Activated CD8-positive, alpha-beta memory T cell treated with anti-CD3 and anti-CD28 coated beads for 4 hours (primary cell): ENCODE results near the gene CEMP1.
"Not testable (repeated sequence)": the region's sequence is repeated elsewhere in the genome, so short reads cannot be mapped to it uniquely, and the experiment has no call there.

Experiments
- DNase-seq, 2 donors: peaks; one replicate each; pipeline ENCODE4 v3.0.0-alpha.2; 2020; ENCODE audit warnings: low read depth in 2 of 2

Gene CEMP1, protein sequence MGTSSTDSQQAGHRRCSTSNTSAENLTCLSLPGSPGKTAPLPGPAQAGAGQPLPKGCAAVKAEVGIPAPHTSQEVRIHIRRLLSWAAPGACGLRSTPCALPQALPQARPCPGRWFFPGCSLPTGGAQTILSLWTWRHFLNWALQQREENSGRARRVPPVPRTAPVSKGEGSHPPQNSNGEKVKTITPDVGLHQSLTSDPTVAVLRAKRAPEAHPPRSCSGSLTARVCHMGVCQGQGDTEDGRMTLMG

GRCh38 chr16:2531371-2531695, at the start of gene CEMP1:
Gene CEMP1, minus strand, starts transcription at chr16:2531408. Its CDS starts 335 bp downstream, at chr16:2531073.
- no peak for DNase-seq

- DNase-seq: not testable (repeated sequence)
Measured at GRCh38 chr16:2580818-2581217, 49.6 kb upstream of the CEMP1 start.

- not testable (repeated sequence) for DNase-seq
Measured at GRCh38 chr16:2580143-2580542, 48.9 kb upstream of the CEMP1 start.

DNA sequence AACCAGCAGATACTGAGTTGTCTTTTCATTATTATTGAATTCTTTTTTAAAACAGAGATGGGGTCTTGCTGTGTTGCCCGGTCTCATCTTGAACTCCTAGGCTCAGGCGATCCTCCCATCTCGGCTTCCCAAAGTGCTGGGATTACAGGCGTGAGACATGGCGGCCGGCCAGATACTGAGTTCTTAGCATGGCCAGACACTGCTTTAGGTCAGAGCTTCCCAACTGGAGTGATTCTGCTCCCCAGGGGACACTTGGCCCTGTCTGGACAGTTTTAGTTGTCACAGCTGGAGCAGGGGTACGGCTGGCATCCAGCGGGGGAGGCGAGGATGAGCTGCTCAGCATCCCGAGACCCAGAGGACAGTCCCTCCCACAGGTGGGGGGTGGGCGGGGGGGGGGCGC, 47.7 kb upstream of the CEMP1 start:
- DNase-seq: not testable (repeated sequence)

DNA sequence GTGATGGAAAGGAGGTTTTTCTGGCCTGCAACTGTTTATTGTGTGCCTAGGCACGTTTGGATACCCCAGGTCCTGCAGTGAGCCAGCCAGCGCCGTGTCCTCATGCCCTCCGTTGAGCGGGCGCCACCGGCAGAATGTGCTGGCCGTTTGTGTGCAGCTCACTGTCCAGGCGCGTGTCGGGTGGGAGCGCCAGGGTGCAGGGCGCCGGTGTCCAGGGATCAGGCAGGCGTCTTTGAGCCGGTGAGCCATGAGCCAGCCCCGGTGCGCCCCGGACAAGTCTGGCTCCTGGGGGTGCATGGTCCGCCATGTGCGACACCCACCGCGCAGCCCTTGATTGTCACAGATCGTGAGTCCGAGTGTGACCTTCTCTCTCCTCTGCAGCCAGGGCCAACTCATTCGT, 45.8 kb upstream of the CEMP1 start:
- DNase-seq: not testable (repeated sequence)

DNA sequence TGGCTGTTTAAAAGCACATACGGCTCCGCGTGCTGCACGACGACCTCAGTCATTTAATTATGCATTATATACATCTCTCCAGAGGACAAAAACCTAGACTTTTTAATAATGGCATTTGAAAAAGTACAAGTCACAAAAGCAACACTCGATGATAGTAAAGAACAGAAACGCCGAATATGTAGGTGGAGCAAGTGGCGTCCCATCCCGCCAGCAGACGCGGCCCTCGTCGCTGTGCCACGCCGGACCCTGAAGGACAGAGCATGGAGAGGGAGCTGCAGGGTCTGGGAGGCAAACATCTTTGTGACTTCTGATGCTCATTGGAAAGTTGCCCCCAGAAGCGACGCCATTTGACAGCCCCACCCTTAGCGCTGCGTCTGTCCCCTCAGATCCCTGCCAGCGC, 44.6 kb upstream of the CEMP1 start:
- DNase-seq: not testable (repeated sequence)

DNA sequence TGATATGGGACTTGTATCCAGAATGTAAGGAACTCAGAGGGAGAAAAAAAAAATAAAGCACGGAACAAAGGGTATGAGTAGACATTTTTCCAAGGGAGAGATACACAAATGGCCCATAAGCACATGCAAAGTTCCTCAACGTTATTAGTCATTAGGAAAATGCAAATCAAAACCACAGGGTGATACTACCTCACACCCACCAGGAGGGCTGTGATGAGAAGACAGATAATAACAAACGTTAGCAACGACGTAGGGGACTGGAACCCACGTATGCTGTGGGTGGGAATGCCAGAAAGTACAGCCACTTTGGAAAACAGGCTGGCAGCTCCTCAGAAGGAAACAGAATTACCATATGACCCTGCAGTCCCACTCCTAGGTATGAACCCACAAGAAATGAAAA, 41.5 kb upstream of the CEMP1 start:
- not testable (repeated sequence) for DNase-seq

- not testable (repeated sequence) for DNase-seq
Measured at GRCh38 chr16:2568573-2568972, 37.4 kb upstream of the CEMP1 start.

DNA sequence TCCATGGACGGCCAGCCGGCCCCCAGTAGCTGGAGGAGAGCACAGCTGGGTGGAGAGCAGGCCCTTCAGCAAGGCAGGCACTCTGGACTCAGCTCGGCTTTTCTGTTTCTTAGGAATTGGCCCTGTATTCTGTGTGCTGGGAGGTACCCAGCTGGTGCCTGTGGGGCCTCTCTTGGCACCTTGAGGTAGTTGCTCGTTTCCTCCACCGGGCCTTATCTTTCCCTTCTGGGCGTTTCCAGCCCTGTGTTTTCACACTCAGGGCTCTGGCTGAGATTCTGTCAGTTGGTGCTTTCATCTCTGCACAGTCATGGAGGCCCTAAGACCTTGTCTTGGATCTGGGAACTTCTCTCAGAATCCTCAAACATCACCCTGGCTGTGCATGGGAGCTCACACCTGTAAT, 36.3 kb upstream of the CEMP1 start:
- DNase-seq: not testable (repeated sequence)

DNA sequence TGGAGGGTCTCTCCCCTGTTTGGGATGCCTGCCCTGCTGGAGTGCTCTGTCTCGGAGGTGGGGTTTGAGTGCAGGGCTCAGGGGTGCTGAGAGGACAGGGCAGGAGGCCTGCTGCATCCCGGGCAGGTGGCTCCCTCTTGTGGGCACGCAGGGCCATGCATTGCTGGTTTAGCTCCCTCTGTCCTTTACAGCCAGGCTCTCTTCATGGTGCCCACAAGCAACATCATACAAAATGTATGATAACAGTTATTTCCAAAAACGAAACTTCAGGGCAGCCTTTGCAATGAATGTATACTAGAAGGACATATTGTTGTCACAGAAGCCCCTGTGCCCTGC, 29.6 kb upstream of the CEMP1 start:
- DNase-seq: peak; percentile 30 to 43

DNA sequence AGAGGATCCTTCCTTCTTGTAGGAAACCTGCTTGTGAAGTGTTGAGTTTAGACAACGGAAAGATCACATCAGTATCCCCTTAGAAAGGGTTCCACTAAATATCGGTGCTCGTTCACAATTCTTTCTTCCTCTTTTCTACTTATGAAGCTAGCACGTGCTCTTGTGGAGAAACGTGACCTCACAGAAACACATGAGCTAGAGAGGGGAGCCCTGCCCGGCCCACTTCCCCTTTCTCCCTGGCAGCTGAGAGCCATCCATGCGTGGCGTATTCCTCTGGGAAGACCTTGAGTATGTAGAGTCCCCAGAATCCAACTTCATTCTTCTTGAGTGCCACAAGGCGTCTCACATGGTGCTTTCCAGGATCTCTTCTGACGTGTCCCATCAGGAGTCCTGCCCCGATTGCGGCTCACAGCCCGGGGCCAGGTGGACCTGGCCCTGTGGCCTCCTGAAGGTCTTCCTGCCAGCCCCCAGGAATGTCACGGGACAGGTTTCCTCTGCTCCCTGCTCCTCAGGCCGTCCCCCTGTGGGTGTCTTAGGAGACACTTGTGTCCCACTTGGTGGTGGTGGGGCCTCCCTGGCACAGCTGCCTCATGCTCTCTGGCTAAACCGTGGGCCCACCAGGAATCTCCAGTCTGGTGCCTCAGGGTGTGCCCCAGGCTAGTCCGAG, 29.1 kb upstream of the CEMP1 start:
- DNase-seq: not testable (repeated sequence)

- not testable (repeated sequence) for DNase-seq
Measured at GRCh38 chr16:2557150-2557549, 25.9 kb upstream of the CEMP1 start.

DNA sequence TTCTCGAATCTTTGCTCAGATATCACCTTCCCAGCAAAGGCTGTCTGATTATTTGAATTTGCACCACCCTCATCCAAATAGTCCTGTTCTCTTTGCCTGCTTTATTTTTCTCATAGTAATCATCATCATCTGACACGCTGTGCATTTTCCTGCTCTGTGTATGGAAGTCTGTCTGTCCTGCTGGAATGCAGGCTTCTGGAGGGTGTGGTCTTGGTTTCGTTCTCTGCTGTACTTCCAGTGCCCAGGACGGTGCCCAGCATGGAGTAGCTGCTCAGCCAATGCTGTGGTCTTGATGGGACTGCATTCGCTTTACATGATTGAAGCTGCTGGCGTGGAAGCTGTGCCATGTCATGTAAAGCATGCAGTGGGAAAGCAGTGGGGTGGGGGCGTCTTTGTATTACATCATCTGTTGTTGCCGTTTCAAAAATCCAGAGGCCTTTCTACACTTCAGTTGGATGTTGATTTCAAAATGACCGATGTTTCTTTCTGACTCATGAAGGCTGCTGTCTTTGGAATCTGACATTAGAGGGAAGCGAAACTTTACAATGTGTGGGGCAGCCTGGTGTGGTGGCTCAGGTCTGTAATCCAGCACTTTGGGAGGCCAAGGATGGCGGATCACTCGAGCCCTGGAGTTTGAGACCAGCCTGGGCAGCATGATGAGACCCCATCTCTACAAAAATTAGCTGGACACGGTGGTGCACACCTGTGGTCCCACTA, 23.7 kb upstream of the CEMP1 start:
- DNase-seq: not testable (repeated sequence)

DNA sequence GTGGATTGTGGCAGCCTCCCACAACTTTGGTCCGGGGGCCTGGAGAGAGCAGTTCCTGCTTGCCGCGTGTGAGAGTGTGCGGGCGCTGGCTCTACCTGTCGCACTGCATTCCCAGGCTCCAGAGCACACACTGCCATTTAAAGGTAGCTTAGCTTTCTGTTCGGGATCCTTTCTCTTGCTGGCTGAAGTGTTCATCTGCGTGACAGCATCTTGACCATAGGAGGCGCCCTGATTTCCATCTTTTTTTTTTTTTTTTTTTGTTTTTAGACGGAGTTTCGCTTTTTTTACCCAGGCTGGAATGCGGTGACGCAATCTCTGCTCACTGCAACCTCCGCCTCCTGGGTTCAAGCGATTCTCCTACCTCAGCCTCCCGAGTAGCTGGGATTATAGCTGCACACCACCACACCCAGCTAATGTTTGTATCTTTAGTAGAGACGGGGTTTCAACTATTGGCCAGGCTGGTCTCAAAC, 20.2 kb upstream of the CEMP1 start:
- not testable (repeated sequence) for DNase-seq

GRCh38 chr16:2550283-2550878, 19.2 kb upstream of the CEMP1 start:
- DNase-seq: not testable (repeated sequence)

- not testable (repeated sequence) for DNase-seq
Measured at GRCh38 chr16:2543771-2544170, 12.6 kb upstream of the CEMP1 start.

DNA sequence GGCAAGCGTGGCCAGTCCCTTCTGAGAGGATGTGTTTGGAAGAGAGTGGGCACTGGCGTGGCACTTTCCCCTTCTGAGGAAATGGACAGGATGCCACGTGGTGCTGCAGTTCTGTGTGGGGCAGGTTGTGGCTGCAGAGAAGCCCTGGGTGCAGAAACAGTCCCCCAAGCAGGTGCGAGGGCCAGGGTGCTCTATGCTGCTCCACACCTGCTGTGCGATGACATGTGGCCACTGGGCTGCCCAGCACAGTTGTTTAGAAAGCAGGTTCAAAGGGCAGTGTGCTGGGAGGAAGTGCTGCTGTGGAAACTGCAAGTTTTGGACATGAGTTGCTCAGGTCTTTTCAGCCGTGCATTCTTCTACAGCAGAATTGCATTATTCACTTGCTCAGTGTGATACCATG, 10.2 kb upstream of the CEMP1 start:
- not testable (repeated sequence) for DNase-seq

DNA sequence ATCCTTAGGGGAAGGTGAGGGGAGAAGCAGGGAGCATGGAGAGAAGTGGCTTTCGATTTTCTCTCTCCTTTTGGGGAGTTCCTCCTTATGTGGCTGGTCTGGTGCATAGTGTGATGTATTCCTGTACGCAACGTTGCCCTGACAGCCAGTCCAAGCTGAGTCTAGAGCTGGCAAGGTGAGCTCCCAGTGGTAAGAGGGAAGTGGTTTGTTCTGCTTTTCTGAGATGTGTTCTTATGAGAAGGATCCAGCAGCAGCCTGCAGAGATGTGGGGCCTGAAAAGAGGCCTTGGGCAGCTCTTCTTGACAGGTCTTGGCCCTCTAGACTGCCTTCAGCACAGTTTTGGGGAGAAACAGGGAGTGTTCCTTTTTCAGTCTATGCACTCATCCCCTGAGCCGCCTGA, 9.7 kb upstream of the CEMP1 start:
- DNase-seq: not testable (repeated sequence)

DNA sequence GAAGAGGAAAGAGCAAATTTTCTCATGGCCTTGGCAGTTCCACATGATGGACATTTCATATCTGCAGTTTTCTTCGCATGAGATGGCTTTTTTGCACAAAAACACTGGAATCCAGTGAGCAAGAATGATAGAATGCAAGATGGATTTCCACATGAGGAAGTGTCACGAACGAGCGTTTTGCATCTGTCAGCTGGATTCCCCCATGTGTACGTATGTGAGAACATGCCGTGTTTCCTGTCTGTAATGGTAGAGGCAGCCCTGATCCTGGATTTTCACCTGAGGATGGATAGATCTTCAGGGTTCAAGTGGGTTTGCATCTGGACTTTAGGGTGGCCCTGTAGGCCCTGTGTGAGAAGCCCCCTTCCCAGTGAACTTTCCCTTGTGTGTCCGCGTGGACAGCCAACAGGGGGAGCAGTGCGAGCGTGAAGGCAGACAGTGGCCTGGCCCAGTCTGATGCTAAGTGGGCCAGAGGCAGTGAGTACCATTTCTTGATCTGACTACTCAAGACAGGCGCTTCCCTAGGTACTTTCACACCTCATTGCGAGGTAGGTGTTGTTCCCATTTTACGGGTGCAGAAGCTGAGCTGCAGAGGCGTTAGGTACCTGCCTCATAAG, 8.7 kb upstream of the CEMP1 start:
- not testable (repeated sequence) for DNase-seq

DNA sequence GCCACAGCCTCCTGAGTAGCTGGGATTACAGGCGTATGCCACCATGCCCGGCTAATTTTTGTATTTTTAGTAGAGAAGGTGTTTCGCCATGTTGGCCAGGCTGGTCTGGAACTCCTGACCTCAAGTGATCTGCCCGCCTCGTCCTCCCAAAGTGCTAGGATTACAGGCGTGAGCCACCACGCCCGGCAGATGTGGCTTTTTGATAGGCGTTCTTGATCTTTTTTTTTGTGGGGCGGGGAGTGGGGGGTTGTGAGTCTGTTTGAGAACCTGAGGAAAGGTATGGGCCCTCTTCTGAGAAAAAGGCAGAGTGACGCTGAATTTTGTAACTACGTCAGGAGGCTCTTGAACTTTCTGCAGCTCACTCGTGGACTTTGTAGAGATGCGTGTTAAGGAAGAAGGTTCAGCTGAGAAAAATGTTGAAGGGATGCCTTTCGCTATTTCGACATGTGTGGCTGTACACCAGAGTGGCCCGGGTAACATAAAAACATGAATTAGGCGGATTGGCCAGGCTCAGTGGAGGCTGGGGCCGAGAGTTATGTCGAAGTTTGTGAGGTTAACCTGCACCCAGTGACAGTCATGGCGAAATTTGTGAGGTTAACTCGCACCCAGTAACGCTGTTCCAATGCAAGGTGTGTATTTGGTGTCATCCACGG, 8.1 kb upstream of the CEMP1 start:
- DNase-seq: not testable (repeated sequence)
